ENCODE results near the gene LRRC14B. TPM values are rescaled to one million over a fixed set of nuclear protein-coding genes. Genes with fewer than 3 reads are reported as not detected.
A peak's percentile ranks its signal among the peaks of the same experiment; 100 is the strongest.
"Not testable (repeated sequence)": the region's sequence is repeated elsewhere in the genome, so short reads cannot be mapped to it uniquely, and the experiment has no call there.

LRRC14B gene
- total RNA-seq, 1 donor from 2014 or later = not detected

GRCh38 chr5:217494-218456 lies 26.5 kb downstream of the LRRC14B start, which contains the start of the genes CCDC127 and SDHA:
TSS of gene CCDC127 (minus strand) at chr5:218153. CDS start at chr5:216849, 1,304 bp downstream.
TSS of gene SDHA (plus strand) at chr5:218320. CDS start at chr5:218356, 36 bp downstream.
- Mint-ChIP-seq H3K4me1 (peaks cover 63% of the 10 kb centered on the region), H3K36me3 (ENCODE audit: low read depth) (peaks cover 13% of the 10 kb centered on the region), H3K4me3 (peak within 1 kb of the TSS; percentile 91), H3K27ac (peak within 1 kb of the TSS; percentile 85)
- H3K27me3 Mint-ChIP-seq, H3K9me3 Mint-ChIP-seq: not testable (repeated sequence)
- peak; percentile 81 for ATAC-seq (ENCODE audit: low read depth)
- ChIA-PET POLR2A (interaction anchor here (0.7 to 2.7 kb wide), 5 partner anchors 10 to 1379 kb away, joined by 3 to 22 read pairs (median 4); partner anchors contain the start of gene PDCD6), CTCF (interaction anchor here (0.6 to 2.6 kb wide), 2 partner anchors 27 to 30 kb away, joined by 3 to 13 read pairs; partner anchors contain the start of gene LRRC14B)
- DNase-seq = peak; percentile 99
- intact Hi-C loops (cut with micrococcal nuclease) = loop anchor here (1.0 to 5.0 kb wide), 5 partner anchors 29 to 395 kb away; partner anchors contain the start of genes CEP72, EXOC3 and PDCD6

- TF ChIP-seq CTCF (IDR thresholded peaks at IDR 0.05) = no peak
- H3K27ac Mint-ChIP-seq = peak overlapping the region; percentile 85
- H3K36me3 Mint-ChIP-seq (ENCODE audit: low read depth) = peaks cover 14% of the 10 kb centered on the region
- ChIA-PET CTCF (interaction anchor here (0.6 to 2.6 kb wide), 2 partner anchors 27 to 30 kb away, joined by 3 to 13 read pairs; partner anchors contain the start of gene LRRC14B), POLR2A (interaction anchor here (0.6 to 2.7 kb wide), 7 partner anchors 10 to 1378 kb away, joined by 3 to 22 read pairs (median 4); partner anchors contain the start of gene PDCD6)
- H3K4me3 Mint-ChIP-seq = peak overlapping the region; percentile 91
- DNase-seq = peak; percentile 41
- peak; percentile 13 for ATAC-seq (ENCODE audit: low read depth)
- H3K4me1 Mint-ChIP-seq = peaks cover 65% of the 10 kb centered on the region
- H3K9me3 Mint-ChIP-seq = no peaks in the 10 kb centered on the region
- no peaks in the 10 kb centered on the region for H3K27me3 Mint-ChIP-seq
- intact Hi-C loops (cut with micrococcal nuclease) = loop anchor here (1.0 to 5.0 kb wide), 5 partner anchors 30 to 394 kb away; partner anchors contain the start of genes CEP72, EXOC3 and PDCD6
Measured at GRCh38 chr5:218457-219291, 27.4 kb downstream of the LRRC14B start.

GRCh38 chr5:219460-219863 lies 28.2 kb downstream of the LRRC14B start:
- H3K4me1 Mint-ChIP-seq = peaks cover 57% of the 10 kb centered on the region
- intact Hi-C loops (cut with micrococcal nuclease) = loop anchor here (2.0 to 5.0 kb wide), 3 partner anchors 179 to 393 kb away; partner anchors contain the start of genes CEP72 and EXOC3
- ATAC-seq (ENCODE audit: low read depth) = no peak

GRCh38 chr5:219991-220390 lies 28.7 kb downstream of the LRRC14B start:
- peaks cover 51% of the 10 kb centered on the region for H3K4me1 Mint-ChIP-seq
- intact Hi-C loops (cut with micrococcal nuclease) = loop anchor here (2.0 to 5.0 kb wide), 3 partner anchors 179 to 393 kb away; partner anchors contain the start of genes CEP72 and EXOC3

More at GRCh38 chr5:219460-219863, 28.2 kb downstream of the LRRC14B start:
- no peaks in the 10 kb centered on the region for H3K27me3 Mint-ChIP-seq
- DNase-seq = peak; percentile 25
- ChIA-PET POLR2A (interaction anchor here (0.6 to 2.7 kb wide), 4 partner anchors 27 to 60 kb away, joined by 3 to 22 read pairs (median 4); partner anchors contain the start of gene PDCD6), CTCF (interaction anchor here (2.6 kb wide), 1 partner anchor 31 kb away, joined by 13 read pairs; no protein-coding TSS in a partner anchor)
- TF ChIP-seq CTCF (IDR thresholded peaks at IDR 0.05) = no peak
- H3K4me3 Mint-ChIP-seq = peak overlapping the region; percentile 91
- peaks cover 12% of the 10 kb centered on the region for H3K36me3 Mint-ChIP-seq (ENCODE audit: low read depth)
- H3K9me3 Mint-ChIP-seq = no peaks in the 10 kb centered on the region
- peak overlapping the region; percentile 85 for H3K27ac Mint-ChIP-seq

GRCh38 chr5:222951-223715 lies 31.8 kb downstream of the LRRC14B start:
- Mint-ChIP-seq H3K27ac (peak overlapping the region; percentile 6), H3K36me3 (ENCODE audit: low read depth) (peaks cover 42% of the 10 kb centered on the region), H3K4me1 (peaks cover 31% of the 10 kb centered on the region)
- CTCF ChIA-PET; POLR2A ChIA-PET; ATAC-seq (ENCODE audit: low read depth); H3K9me3 Mint-ChIP-seq; intact Hi-C loops (cut with micrococcal nuclease); H3K4me3 Mint-ChIP-seq; H3K27me3 Mint-ChIP-seq; DNase-seq: not testable (repeated sequence)

More at GRCh38 chr5:219991-220390, 28.7 kb downstream of the LRRC14B start:
- Mint-ChIP-seq H3K27me3 (no peaks in the 10 kb centered on the region), H3K4me3 (peak overlapping the region; percentile 91), H3K9me3 (no peaks in the 10 kb centered on the region), H3K27ac (peak overlapping the region; percentile 85), H3K36me3 (ENCODE audit: low read depth) (peaks cover 15% of the 10 kb centered on the region)
- ATAC-seq (ENCODE audit: low read depth) (no peak), DNase-seq (no peak)
- no peak for TF ChIP-seq CTCF (IDR thresholded peaks at IDR 0.05)
- CTCF ChIA-PET = interaction anchor here (2.6 kb wide), 1 partner anchor 32 kb away, joined by 13 read pairs; no protein-coding TSS in a partner anchor
- POLR2A ChIA-PET = interaction anchor here (1.0 to 2.7 kb wide), 2 partner anchors 32 to 51 kb away, joined by 4 to 22 read pairs; partner anchors contain the start of gene PDCD6

Measured in activated B cell treated with CpG ODN at 0.5 μM for 24 hours (primary cell).